Esophagus muscularis mucosa (tissue), 4 donors: ENCODE measurements around the gene COX5B. TPM values are rescaled to one million over a fixed set of nuclear protein-coding genes. Genes with fewer than 3 reads are reported as not detected.

Source experiments
- DNase-seq: peaks from one replicate; pipeline ENCODE4 v3.0.0-alpha.2; 2017; ENCODE audit errors: extremely low spot score
- H3K27ac ChIP-seq, 4 donors: fragments of 200-600 bp; sonication (generic); replicated peaks in 1 of 4; 1 replicate in 3 of 4; 2 replicates in 1 of 4; pipeline ENCODE4 v1.5.1; 2016 to 2019; ENCODE audit warnings: mild to moderate bottlenecking in 1 of 4
- H3K27me3 ChIP-seq, 4 donors: fragments of 200-600 bp; sonication (generic); one replicate each; pipeline versions ENCODE4 v1.5.1 to v1.6.0; 2016 to 2019
- H3K36me3 ChIP-seq, 4 donors: fragments of 200-600 bp; sonication (generic); one replicate each; pipeline ENCODE4 v1.5.1; 2016 to 2019
- H3K4me1 ChIP-seq, 4 donors: fragments of 200-600 bp; sonication (generic); one replicate each; pipeline ENCODE4 v1.5.1; 2016 to 2019
- H3K4me3 ChIP-seq, 4 donors: fragments of 200-600 bp; sonication (generic); 1 replicate in 2 of 4; 2 replicates in 2 of 4; pipeline ENCODE4 v1.5.1; 2016 to 2019; ENCODE audit warnings: mild to moderate bottlenecking in 4 of 4, moderate library complexity in 1 of 4
- H3K9me3 ChIP-seq, 4 donors: fragments of 200-600 bp; sonication (generic); 1 replicate in 3 of 4; 2 replicates in 1 of 4; pipeline ENCODE4 v1.5.1; 2016 to 2019
- EP300 ChIP-seq: sonication (generic); formaldehyde crosslinking; IDR thresholded peaks from one replicate; pipeline ENCODE4 v1.6.1; 2017; ENCODE audit warnings: antibody characterized with exemption
- POLR2A ChIP-seq: fragments of 450-650 bp; IDR thresholded peaks from one replicate; pipeline ENCODE4 v1.6.1; 2017; ENCODE audit warnings: antibody characterized with exemption, moderate library complexity, mild to moderate bottlenecking, low read depth
- POLR2AphosphoS5 ChIP-seq, 2 donors: sonication (generic); formaldehyde crosslinking; IDR thresholded peaks; one replicate each; pipeline ENCODE4 v1.6.1; 2017; ENCODE audit warnings: antibody characterized with exemption in 2 of 2
- WGBS: methylation state at CpG from one replicate; pipeline ENCODE4 v1.1.5; 2018; 5-methylcytosine and 5-hydroxymethylcytosine counted together
- intact Hi-C: fragments of 100-400 bp; cut with DNase I; formaldehyde crosslinking; loops from one replicate; pipeline ENCODE4 v1.15.1; 2023
- total RNA-seq, 4 donors: library from RNA; depleted of rRNA; stranded (reverse); fragments of >200 nt; gene quantifications; one replicate each; pipeline versions ENCODE4 v1.1.0 to v1.2.1, GENCODE V29; 2016
- TF ChIP-seq, protein P1 (sequence below), 3 experiments: fragments of 200-600 bp in 2 of 3; fragments of 450-650 bp in 1 of 3; sonication (generic) in 2 of 3; IDR thresholded peaks; one replicate each; pipeline ENCODE4 v1.5.1; 2017 to 2019; ENCODE audit warnings: antibody characterized with exemption in 3 of 3, mild to moderate bottlenecking in 2 of 3, moderate library complexity in 1 of 3

Gene COX5B
- total RNA-seq, 4 donors from 2014 or later = 382 to 507 (median 481) TPM

DNA sequence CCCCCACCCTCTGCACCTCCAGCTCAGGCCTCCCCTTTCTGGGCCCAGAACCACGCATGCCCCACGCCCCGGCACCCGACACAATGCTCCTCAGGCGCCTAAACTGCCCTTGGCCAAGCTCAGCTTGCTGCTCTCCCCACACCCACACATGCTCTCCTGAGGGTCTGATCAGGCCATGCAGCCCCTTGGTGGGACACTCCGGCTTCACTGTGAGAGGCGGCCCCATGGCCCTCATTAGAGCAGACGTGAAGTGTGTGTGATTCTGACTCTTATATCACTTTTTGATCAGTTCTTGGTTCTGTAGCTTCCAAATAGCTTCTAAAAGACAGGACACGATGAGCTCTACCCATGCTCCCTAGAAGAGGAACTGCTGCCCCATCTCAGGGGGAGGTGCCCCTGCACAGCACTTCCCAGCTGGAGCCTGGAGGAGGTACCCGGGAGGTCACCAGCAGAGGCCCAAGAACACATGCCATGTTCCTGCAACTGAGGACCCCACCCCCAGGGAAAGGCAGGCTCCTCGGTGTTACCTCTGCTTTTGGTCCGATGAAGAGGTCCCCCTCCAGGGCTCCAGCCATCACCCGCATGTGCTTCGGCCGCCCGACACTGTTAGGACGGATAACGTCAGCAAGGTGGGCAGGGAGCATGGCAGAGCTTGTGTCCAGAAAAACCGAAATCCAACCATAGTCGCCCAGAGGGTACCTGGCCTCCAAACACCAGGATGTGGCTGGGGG lies 14.3 kb downstream of the COX5B start:
- Histone ChIP-seq H3K4me1 (peaks cover 30 to 37% (median 35%) of the 10 kb centered on the region in 4 donors), H3K27me3 (no peaks in the 10 kb centered on the region), H3K4me3 (no peak overlapping the region), H3K9me3 (no peaks in the 10 kb centered on the region), H3K27ac (no peak overlapping the region), H3K36me3 (peaks cover 26 to 58% (median 49%) of the 10 kb centered on the region in 4 donors)
- 87% methylated on average over 12 of the region's 20 CpGs for WGBS
- DNase-seq = no peak
- no peak for TF ChIP-seq POLR2A
- TF ChIP-seq, protein P1, sequence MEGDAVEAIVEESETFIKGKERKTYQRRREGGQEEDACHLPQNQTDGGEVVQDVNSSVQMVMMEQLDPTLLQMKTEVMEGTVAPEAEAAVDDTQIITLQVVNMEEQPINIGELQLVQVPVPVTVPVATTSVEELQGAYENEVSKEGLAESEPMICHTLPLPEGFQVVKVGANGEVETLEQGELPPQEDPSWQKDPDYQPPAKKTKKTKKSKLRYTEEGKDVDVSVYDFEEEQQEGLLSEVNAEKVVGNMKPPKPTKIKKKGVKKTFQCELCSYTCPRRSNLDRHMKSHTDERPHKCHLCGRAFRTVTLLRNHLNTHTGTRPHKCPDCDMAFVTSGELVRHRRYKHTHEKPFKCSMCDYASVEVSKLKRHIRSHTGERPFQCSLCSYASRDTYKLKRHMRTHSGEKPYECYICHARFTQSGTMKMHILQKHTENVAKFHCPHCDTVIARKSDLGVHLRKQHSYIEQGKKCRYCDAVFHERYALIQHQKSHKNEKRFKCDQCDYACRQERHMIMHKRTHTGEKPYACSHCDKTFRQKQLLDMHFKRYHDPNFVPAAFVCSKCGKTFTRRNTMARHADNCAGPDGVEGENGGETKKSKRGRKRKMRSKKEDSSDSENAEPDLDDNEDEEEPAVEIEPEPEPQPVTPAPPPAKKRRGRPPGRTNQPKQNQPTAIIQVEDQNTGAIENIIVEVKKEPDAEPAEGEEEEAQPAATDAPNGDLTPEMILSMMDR (IDR thresholded peaks at IDR 0.05) = no peak
- no peak for TF ChIP-seq EP300
- TF ChIP-seq POLR2AphosphoS5 (IDR thresholded peaks at IDR 0.05) = no peak
- intact Hi-C loops = loop anchor here (5.0 kb wide), 1 partner anchor 68 kb away; no protein-coding TSS in a partner anchor

DNA sequence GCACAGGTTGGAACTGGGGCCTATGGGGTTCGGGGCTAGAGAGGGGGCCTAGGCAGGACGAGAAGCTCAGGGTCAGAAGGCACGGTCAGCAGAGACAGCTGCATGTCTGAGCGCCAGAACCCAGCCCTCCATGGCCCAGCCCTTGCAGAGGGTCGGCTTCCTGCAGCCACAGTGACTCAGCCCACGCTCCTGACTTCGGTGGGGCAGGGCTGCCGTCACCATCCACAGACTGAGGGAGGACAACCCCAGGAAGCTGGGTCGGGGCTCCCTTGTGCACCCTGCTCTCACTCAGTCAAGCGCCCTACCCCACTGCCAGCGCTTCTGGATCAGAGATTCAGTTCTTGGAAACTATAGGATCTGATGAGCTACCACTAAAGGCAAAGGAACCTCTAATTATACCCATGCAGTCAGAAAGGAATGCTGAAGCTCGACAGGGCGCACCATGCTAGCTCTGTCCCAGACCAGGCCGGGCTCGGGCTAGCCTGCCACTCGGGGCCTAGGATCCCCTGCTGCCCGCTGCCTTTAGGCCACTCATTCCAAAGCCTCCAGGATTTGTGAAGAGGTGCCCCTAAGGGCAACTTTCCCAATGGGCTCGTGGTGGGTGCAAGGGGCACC lies 15.0 kb downstream of the COX5B start:
- 84% methylated on average over 14 of the region's 18 CpGs for WGBS
- Histone ChIP-seq H3K27me3 (no peaks in the 10 kb centered on the region), H3K4me1 (peaks cover 31 to 37% (median 35%) of the 10 kb centered on the region in 4 donors), H3K27ac (no peak overlapping the region), H3K36me3 (peaks cover 26 to 52% (median 43%) of the 10 kb centered on the region in 4 donors), H3K4me3 (no peak overlapping the region), H3K9me3 (no peaks in the 10 kb centered on the region)
- intact Hi-C loops = loop anchor here (5.0 kb wide), 1 partner anchor 69 kb away; no protein-coding TSS in a partner anchor
- TF ChIP-seq, protein P1 (IDR thresholded peaks at IDR 0.05) = no peak
- DNase-seq = peak; percentile 17

DNA sequence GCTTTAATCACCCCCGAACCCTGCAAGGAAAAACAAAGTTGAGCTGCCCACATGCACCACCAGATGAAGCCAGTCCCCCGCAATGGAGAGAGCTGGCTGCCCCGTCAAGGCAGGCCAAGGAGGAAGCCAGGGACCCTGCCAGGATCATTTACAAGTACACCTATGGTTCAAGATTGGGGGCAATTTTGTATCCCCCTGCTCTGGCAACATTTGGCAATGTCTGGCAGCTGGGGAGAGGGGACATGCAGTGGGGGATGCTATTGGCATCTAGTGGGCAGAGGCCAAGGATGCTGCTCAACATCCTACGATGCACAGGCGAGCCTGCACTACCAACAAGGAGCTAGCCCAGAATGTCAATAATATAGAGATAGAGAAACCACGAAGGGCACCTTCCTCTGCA lies 16.1 kb downstream of the COX5B start:
- DNase-seq = peak; percentile 81
- Histone ChIP-seq H3K27ac (peak overlapping the region in 2 of 4 donors; percentile 97 to 98), H3K4me1 (peaks cover 31 to 37% (median 35%) of the 10 kb centered on the region in 4 donors), H3K4me3 (peak overlapping the region in 2 of 4 donors; percentile 71 to 81), H3K36me3 (peaks cover 17 to 41% (median 32%) of the 10 kb centered on the region in 4 donors), H3K9me3 (no peaks in the 10 kb centered on the region), H3K27me3 (no peaks in the 10 kb centered on the region)
- TF ChIP-seq POLR2A (no peak), EP300 (no peak), POLR2AphosphoS5 (IDR thresholded peaks at IDR 0.05) (no peak)
- TF ChIP-seq, protein P1 (IDR thresholded peaks at IDR 0.05) = no peak
- intact Hi-C loops = loop anchor here (5.0 kb wide), 1 partner anchor 70 kb away; no protein-coding TSS in a partner anchor
- 84% methylated on average over 6 of the region's 6 CpGs for WGBS

DNA sequence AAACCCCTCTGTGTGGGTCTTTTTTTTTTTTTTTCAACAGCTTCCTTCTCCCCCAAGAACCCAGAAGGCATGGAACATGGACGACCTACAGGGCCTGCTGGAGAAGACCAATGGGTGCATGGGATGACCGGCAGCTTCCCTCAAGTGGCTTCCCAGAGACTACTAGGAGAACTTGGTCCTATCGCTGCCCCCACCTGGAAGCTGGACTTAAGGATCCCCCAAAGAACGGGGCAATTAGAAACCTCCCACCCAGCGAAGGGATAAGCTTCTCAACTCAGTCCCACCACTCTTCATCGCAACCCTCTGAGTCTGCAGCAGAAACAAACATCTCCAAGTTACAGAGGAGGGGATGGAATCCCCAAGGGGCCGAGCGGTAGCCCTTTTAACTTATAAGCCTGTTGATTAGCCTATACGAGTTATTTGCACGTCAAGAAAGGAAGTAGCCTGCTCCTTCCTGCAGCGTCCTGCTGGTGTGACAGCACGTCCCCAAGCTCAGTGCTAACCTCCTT lies 16.6 kb downstream of the COX5B start:
- Histone ChIP-seq H3K4me3 (peak overlapping the region; percentile 67 to 85 (median 76)), H3K9me3 (no peaks in the 10 kb centered on the region), H3K27me3 (no peaks in the 10 kb centered on the region), H3K36me3 (peaks cover 12 to 36% (median 27%) of the 10 kb centered on the region in 4 donors), H3K27ac (peak overlapping the region; percentile 88 to 98 (median 94)), H3K4me1 (peaks cover 31 to 37% (median 35%) of the 10 kb centered on the region in 4 donors)
- TF ChIP-seq POLR2AphosphoS5 (IDR thresholded peaks at IDR 0.05) = peak in 1 of 2 donors; percentile 32
- no peak for TF ChIP-seq POLR2A
- no peak for TF ChIP-seq EP300
- intact Hi-C loops = loop anchor here (5.0 kb wide), 1 partner anchor 70 kb away; no protein-coding TSS in a partner anchor
- peak; percentile 53 for DNase-seq
- WGBS = 45% methylated on average over 10 of the region's 12 CpGs
